ENCODE data around the gene RASGRP3. TPM values are rescaled to one million over a fixed set of nuclear protein-coding genes. Genes with fewer than 3 reads are reported as not detected.

Gene RASGRP3
- 49.1 TPM for total RNA-seq

- H3K36me3 ChIP-seq (ENCODE audit: control insufficient read depth in 3 of 3, insufficient read depth in 3 of 3, low read length in 3 of 3): no peaks in the 10 kb centered on the region
- peak within 1 kb of the TSS; percentile 84 to 94 (median 94) for H3K9ac ChIP-seq (ENCODE audit: low read depth in 1 of 3, low read length in 3 of 3)
- peak within 1 kb of the TSS; percentile 80 to 88 (median 82) for H3K4me3 ChIP-seq (ENCODE audit: low read length in 3 of 3)
- no peaks in the 10 kb centered on the region for H3K27me3 ChIP-seq (ENCODE audit: control insufficient read depth in 3 of 3, insufficient read depth in 3 of 3, low read length in 3 of 3)
- H3K4me1 ChIP-seq (ENCODE audit: control insufficient read depth in 3 of 3, insufficient read depth in 3 of 3, low read length in 3 of 3): peaks cover 32 to 62% (median 35%) of the 10 kb centered on the region in 3 donors
- H3K9me3 ChIP-seq (ENCODE audit: control insufficient read depth in 3 of 3, low read length in 3 of 3): no peaks in the 10 kb centered on the region
- H3K27ac ChIP-seq (ENCODE audit: low read depth, low read length): peak within 1 kb of the TSS; percentile 97
Measured at GRCh38 chr2:33476131-33476792, at the start of gene RASGRP3. Gene RASGRP3, plus strand, starts transcription at chr2:33476649. Its CDS starts 38,488 bp downstream, at chr2:33515137.

GRCh38 chr2:33426666-33427231 lies 49.7 kb upstream of the RASGRP3 start:
- Histone ChIP-seq H3K36me3 (ENCODE audit: control insufficient read depth in 3 of 3, insufficient read depth in 3 of 3, low read length in 3 of 3) (no peaks in the 10 kb centered on the region), H3K27me3 (ENCODE audit: control insufficient read depth in 3 of 3, insufficient read depth in 3 of 3, low read length in 3 of 3) (no peaks in the 10 kb centered on the region), H3K27ac (ENCODE audit: low read depth, low read length) (no peak overlapping the region), H3K4me1 (ENCODE audit: control insufficient read depth in 3 of 3, insufficient read depth in 3 of 3, low read length in 3 of 3) (no peaks in the 10 kb centered on the region), H3K9me3 (ENCODE audit: control insufficient read depth in 3 of 3, low read length in 3 of 3) (no peaks in the 10 kb centered on the region), H3K9ac (ENCODE audit: low read depth in 1 of 3, low read length in 3 of 3) (no peak overlapping the region), H3K4me3 (ENCODE audit: low read length in 3 of 3) (no peak overlapping the region)

- no peaks in the 10 kb centered on the region for H3K9me3 ChIP-seq (ENCODE audit: control insufficient read depth in 3 of 3, low read length in 3 of 3)
- H3K27me3 ChIP-seq (ENCODE audit: control insufficient read depth in 3 of 3, insufficient read depth in 3 of 3, low read length in 3 of 3): no peaks in the 10 kb centered on the region
- H3K4me1 ChIP-seq (ENCODE audit: control insufficient read depth in 3 of 3, insufficient read depth in 3 of 3, low read length in 3 of 3): no peaks in the 10 kb centered on the region
- H3K27ac ChIP-seq (ENCODE audit: low read depth, low read length): no peak overlapping the region
- H3K9ac ChIP-seq (ENCODE audit: low read depth in 1 of 3, low read length in 3 of 3): no peak overlapping the region
- H3K4me3 ChIP-seq (ENCODE audit: low read length in 3 of 3): no peak overlapping the region
- H3K36me3 ChIP-seq (ENCODE audit: control insufficient read depth in 3 of 3, insufficient read depth in 3 of 3, low read length in 3 of 3): no peaks in the 10 kb centered on the region
Measured at GRCh38 chr2:33430077-33430476, 46.4 kb upstream of the RASGRP3 start.

- no peaks in the 10 kb centered on the region for H3K27me3 ChIP-seq (ENCODE audit: control insufficient read depth in 3 of 3, insufficient read depth in 3 of 3, low read length in 3 of 3)
- no peaks in the 10 kb centered on the region for H3K36me3 ChIP-seq (ENCODE audit: control insufficient read depth in 3 of 3, insufficient read depth in 3 of 3, low read length in 3 of 3)
- H3K9ac ChIP-seq (ENCODE audit: low read depth in 1 of 3, low read length in 3 of 3): no peak overlapping the region
- H3K9me3 ChIP-seq (ENCODE audit: control insufficient read depth in 3 of 3, low read length in 3 of 3): no peaks in the 10 kb centered on the region
- H3K4me3 ChIP-seq (ENCODE audit: low read length in 3 of 3): no peak overlapping the region
- peaks cover 0 to under 1% (median 0%) of the 10 kb centered on the region in 3 donors for H3K4me1 ChIP-seq (ENCODE audit: control insufficient read depth in 3 of 3, insufficient read depth in 3 of 3, low read length in 3 of 3)
- no peak overlapping the region for H3K27ac ChIP-seq (ENCODE audit: low read depth, low read length)
Measured at GRCh38 chr2:33430856-33431255, 45.6 kb upstream of the RASGRP3 start.

- Histone ChIP-seq H3K27ac (ENCODE audit: low read depth, low read length) (no peak overlapping the region), H3K9ac (ENCODE audit: low read depth in 1 of 3, low read length in 3 of 3) (no peak overlapping the region), H3K4me3 (ENCODE audit: low read length in 3 of 3) (no peak overlapping the region), H3K36me3 (ENCODE audit: control insufficient read depth in 3 of 3, insufficient read depth in 3 of 3, low read length in 3 of 3) (no peaks in the 10 kb centered on the region), H3K27me3 (ENCODE audit: control insufficient read depth in 3 of 3, insufficient read depth in 3 of 3, low read length in 3 of 3) (no peaks in the 10 kb centered on the region), H3K4me1 (ENCODE audit: control insufficient read depth in 3 of 3, insufficient read depth in 3 of 3, low read length in 3 of 3) (peaks cover 0 to 7% (median 1%) of the 10 kb centered on the region in 3 donors), H3K9me3 (ENCODE audit: control insufficient read depth in 3 of 3, low read length in 3 of 3) (no peaks in the 10 kb centered on the region)
Measured at GRCh38 chr2:33432871-33433270, 43.6 kb upstream of the RASGRP3 start.

- Histone ChIP-seq H3K4me3 (ENCODE audit: low read length in 3 of 3) (no peak overlapping the region), H3K27me3 (ENCODE audit: control insufficient read depth in 3 of 3, insufficient read depth in 3 of 3, low read length in 3 of 3) (no peaks in the 10 kb centered on the region), H3K27ac (ENCODE audit: low read depth, low read length) (no peak overlapping the region), H3K36me3 (ENCODE audit: control insufficient read depth in 3 of 3, insufficient read depth in 3 of 3, low read length in 3 of 3) (no peaks in the 10 kb centered on the region), H3K9me3 (ENCODE audit: control insufficient read depth in 3 of 3, low read length in 3 of 3) (no peaks in the 10 kb centered on the region), H3K9ac (ENCODE audit: low read depth in 1 of 3, low read length in 3 of 3) (no peak overlapping the region), H3K4me1 (ENCODE audit: control insufficient read depth in 3 of 3, insufficient read depth in 3 of 3, low read length in 3 of 3) (peaks cover 0 to 7% (median 2%) of the 10 kb centered on the region in 3 donors)
Measured at GRCh38 chr2:33433279-33434235, 42.9 kb upstream of the RASGRP3 start.

GRCh38 chr2:33435518-33435917 lies 40.9 kb upstream of the RASGRP3 start:
- Histone ChIP-seq H3K9me3 (ENCODE audit: control insufficient read depth in 3 of 3, low read length in 3 of 3) (no peaks in the 10 kb centered on the region), H3K9ac (ENCODE audit: low read depth in 1 of 3, low read length in 3 of 3) (no peak overlapping the region), H3K36me3 (ENCODE audit: control insufficient read depth in 3 of 3, insufficient read depth in 3 of 3, low read length in 3 of 3) (no peaks in the 10 kb centered on the region), H3K4me1 (ENCODE audit: control insufficient read depth in 3 of 3, insufficient read depth in 3 of 3, low read length in 3 of 3) (peaks cover 0 to 7% (median 2%) of the 10 kb centered on the region in 3 donors), H3K27me3 (ENCODE audit: control insufficient read depth in 3 of 3, insufficient read depth in 3 of 3, low read length in 3 of 3) (no peaks in the 10 kb centered on the region), H3K4me3 (ENCODE audit: low read length in 3 of 3) (no peak overlapping the region), H3K27ac (ENCODE audit: low read depth, low read length) (no peak overlapping the region)

GRCh38 chr2:33436083-33436482 lies 40.4 kb upstream of the RASGRP3 start:
- Histone ChIP-seq H3K36me3 (ENCODE audit: control insufficient read depth in 3 of 3, insufficient read depth in 3 of 3, low read length in 3 of 3) (no peaks in the 10 kb centered on the region), H3K27ac (ENCODE audit: low read depth, low read length) (peak overlapping the region; percentile 5), H3K9ac (ENCODE audit: low read depth in 1 of 3, low read length in 3 of 3) (peak overlapping the region in 1 of 3 donors; percentile 50), H3K9me3 (ENCODE audit: control insufficient read depth in 3 of 3, low read length in 3 of 3) (no peaks in the 10 kb centered on the region), H3K4me3 (ENCODE audit: low read length in 3 of 3) (peak overlapping the region; percentile 1 to 55 (median 33)), H3K27me3 (ENCODE audit: control insufficient read depth in 3 of 3, insufficient read depth in 3 of 3, low read length in 3 of 3) (no peaks in the 10 kb centered on the region), H3K4me1 (ENCODE audit: control insufficient read depth in 3 of 3, insufficient read depth in 3 of 3, low read length in 3 of 3) (peaks cover 0 to 7% (median 2%) of the 10 kb centered on the region in 3 donors)

GRCh38 chr2:33437297-33437696 lies 39.2 kb upstream of the RASGRP3 start:
- no peak overlapping the region for H3K9ac ChIP-seq (ENCODE audit: low read depth in 1 of 3, low read length in 3 of 3)
- H3K27me3 ChIP-seq (ENCODE audit: control insufficient read depth in 3 of 3, insufficient read depth in 3 of 3, low read length in 3 of 3): no peaks in the 10 kb centered on the region
- H3K27ac ChIP-seq (ENCODE audit: low read depth, low read length): no peak overlapping the region
- no peaks in the 10 kb centered on the region for H3K9me3 ChIP-seq (ENCODE audit: control insufficient read depth in 3 of 3, low read length in 3 of 3)
- H3K36me3 ChIP-seq (ENCODE audit: control insufficient read depth in 3 of 3, insufficient read depth in 3 of 3, low read length in 3 of 3): no peaks in the 10 kb centered on the region
- H3K4me3 ChIP-seq (ENCODE audit: low read length in 3 of 3): peak overlapping the region in 1 of 3 donors; percentile 53
- peaks cover 0 to 9% (median 2%) of the 10 kb centered on the region in 3 donors for H3K4me1 ChIP-seq (ENCODE audit: control insufficient read depth in 3 of 3, insufficient read depth in 3 of 3, low read length in 3 of 3)
